HEK293 (cell line): ENCODE results near the gene CADPS.

Experiments
- TRIM28 ChIP-seq: IDR thresholded peaks from 2 replicates; pipeline ENCODE4 v1.6.1; 2011; ENCODE audit warnings: low read length, control low read depth, borderline replicate concordance
- WT1 ChIP-seq: fragments of 450-650 bp; formaldehyde crosslinking; IDR thresholded peaks from 2 replicates; pipeline ENCODE4 v1.5.1; 2016; ENCODE audit warnings: missing biosample characterization, missing genetic modification characterization
- ZNF274 ChIP-seq, 2 experiments: fragments of 200-500 bp in 1 of 2; fragments of 450-650 bp in 1 of 2; sonication (Bioruptor generic) in 1 of 2; formaldehyde crosslinking in 1 of 2; IDR thresholded peaks; 2 replicates each; pipeline versions ENCODE4 v1.5.1 to v1.6.1; 2014 to 2016; ENCODE audit warnings: borderline replicate concordance in 1 of 2, inconsistent platforms in 1 of 2, low read length in 1 of 2, missing biosample characterization in 1 of 2, missing genetic modification characterization in 1 of 2
- ZNF629 ChIP-seq: fragments of 450-650 bp; formaldehyde crosslinking; IDR thresholded peaks from 2 replicates; pipeline ENCODE4 v1.5.1; 2017; ENCODE audit warnings: missing biosample characterization, missing genetic modification characterization
- TF ChIP-seq, protein P1 (sequence below): fragments of 450-650 bp; formaldehyde crosslinking; IDR thresholded peaks from 2 replicates; pipeline ENCODE4 v1.5.1; 2016; ENCODE audit warnings: missing biosample characterization, missing genetic modification characterization
- TF ChIP-seq, protein P2 (sequence below): fragments of 450-650 bp; formaldehyde crosslinking; IDR thresholded peaks from 2 replicates; pipeline ENCODE4 v1.5.1; 2016; ENCODE audit warnings: missing biosample characterization, missing genetic modification characterization

DNA sequence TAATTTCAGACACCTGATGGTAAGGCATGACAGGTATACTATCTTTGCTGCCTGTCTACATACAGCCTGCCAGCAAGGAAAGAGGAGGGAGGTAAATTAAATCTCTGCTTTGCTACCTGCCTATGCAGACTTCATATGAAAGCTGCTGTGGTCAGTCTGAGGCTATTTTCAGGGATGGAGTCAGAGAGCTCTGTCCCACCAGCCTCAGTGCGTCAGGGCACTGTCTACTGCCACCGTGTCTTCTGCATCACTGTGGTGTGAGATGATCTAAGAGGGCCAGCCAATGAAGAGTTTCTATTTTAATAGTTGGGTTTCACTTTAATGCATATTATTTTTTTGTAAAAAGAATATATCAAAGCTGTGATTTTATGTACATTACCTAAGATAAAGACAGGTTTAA is 125.6 kb downstream of the CADPS start:
- no peak for TF ChIP-seq ZNF274 (IDR thresholded peaks at IDR 0.05; ENCODE audit: low read length)
- TF ChIP-seq ZNF274 (tag by site-specific recombination; IDR thresholded peaks at IDR 0.05; ENCODE audit: borderline replicate concordance), result no peak
- TF ChIP-seq ZNF629 (tag by site-specific recombination), result no peak
- TF ChIP-seq, protein P1, sequence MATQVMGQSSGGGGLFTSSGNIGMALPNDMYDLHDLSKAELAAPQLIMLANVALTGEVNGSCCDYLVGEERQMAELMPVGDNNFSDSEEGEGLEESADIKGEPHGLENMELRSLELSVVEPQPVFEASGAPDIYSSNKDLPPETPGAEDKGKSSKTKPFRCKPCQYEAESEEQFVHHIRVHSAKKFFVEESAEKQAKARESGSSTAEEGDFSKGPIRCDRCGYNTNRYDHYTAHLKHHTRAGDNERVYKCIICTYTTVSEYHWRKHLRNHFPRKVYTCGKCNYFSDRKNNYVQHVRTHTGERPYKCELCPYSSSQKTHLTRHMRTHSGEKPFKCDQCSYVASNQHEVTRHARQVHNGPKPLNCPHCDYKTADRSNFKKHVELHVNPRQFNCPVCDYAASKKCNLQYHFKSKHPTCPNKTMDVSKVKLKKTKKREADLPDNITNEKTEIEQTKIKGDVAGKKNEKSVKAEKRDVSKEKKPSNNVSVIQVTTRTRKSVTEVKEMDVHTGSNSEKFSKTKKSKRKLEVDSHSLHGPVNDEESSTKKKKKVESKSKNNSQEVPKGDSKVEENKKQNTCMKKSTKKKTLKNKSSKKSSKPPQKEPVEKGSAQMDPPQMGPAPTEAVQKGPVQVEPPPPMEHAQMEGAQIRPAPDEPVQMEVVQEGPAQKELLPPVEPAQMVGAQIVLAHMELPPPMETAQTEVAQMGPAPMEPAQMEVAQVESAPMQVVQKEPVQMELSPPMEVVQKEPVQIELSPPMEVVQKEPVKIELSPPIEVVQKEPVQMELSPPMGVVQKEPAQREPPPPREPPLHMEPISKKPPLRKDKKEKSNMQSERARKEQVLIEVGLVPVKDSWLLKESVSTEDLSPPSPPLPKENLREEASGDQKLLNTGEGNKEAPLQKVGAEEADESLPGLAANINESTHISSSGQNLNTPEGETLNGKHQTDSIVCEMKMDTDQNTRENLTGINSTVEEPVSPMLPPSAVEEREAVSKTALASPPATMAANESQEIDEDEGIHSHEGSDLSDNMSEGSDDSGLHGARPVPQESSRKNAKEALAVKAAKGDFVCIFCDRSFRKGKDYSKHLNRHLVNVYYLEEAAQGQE (tag by site-specific recombination), result no peak
- TF ChIP-seq TRIM28, result no peak
- TF ChIP-seq, protein P2, sequence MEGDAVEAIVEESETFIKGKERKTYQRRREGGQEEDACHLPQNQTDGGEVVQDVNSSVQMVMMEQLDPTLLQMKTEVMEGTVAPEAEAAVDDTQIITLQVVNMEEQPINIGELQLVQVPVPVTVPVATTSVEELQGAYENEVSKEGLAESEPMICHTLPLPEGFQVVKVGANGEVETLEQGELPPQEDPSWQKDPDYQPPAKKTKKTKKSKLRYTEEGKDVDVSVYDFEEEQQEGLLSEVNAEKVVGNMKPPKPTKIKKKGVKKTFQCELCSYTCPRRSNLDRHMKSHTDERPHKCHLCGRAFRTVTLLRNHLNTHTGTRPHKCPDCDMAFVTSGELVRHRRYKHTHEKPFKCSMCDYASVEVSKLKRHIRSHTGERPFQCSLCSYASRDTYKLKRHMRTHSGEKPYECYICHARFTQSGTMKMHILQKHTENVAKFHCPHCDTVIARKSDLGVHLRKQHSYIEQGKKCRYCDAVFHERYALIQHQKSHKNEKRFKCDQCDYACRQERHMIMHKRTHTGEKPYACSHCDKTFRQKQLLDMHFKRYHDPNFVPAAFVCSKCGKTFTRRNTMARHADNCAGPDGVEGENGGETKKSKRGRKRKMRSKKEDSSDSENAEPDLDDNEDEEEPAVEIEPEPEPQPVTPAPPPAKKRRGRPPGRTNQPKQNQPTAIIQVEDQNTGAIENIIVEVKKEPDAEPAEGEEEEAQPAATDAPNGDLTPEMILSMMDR (tag by site-specific recombination), result no peak
- no peak for TF ChIP-seq WT1 (tag by site-specific recombination)
